Endodermal cell (in vitro differentiated cells): ENCODE results near the gene HMGXB4. TPM values are rescaled to one million over a fixed set of nuclear protein-coding genes. Genes with fewer than 3 reads are reported as not detected.

Source experiments
- DNase-seq: peaks from one replicate; pipeline ENCODE4 v3.0.0-alpha.2; 2017
- H3K27ac ChIP-seq: 2 replicates; pipeline ENCODE4 v1.5.1; 2013; ENCODE audit warnings: mild to moderate bottlenecking, low read depth, low read length, moderate library complexity
- H3K27me3 ChIP-seq: 2 replicates; pipeline ENCODE4 v1.6.1; 2013; ENCODE audit warnings: mild to moderate bottlenecking, low read length, moderate library complexity; ENCODE audit not compliant: insufficient read depth, control insufficient read depth, poor library complexity, severe bottlenecking
- H3K36me3 ChIP-seq: 2 replicates; pipeline ENCODE4 v1.7.0; 2013; ENCODE audit warnings: mild to moderate bottlenecking, low read length, moderate library complexity; ENCODE audit not compliant: control insufficient read depth, insufficient read depth
- H3K4me1 ChIP-seq: one replicate; pipeline ENCODE4 v1.7.0; 2013; ENCODE audit warnings: low read length; ENCODE audit not compliant: control insufficient read depth, insufficient read depth
- H3K4me3 ChIP-seq: 2 replicates; pipeline ENCODE4 v1.5.1; 2013; ENCODE audit warnings: mild to moderate bottlenecking, low read length, moderate library complexity
- H3K9ac ChIP-seq: 2 replicates; pipeline ENCODE4 v1.6.1; 2013; ENCODE audit warnings: mild to moderate bottlenecking, low read length, moderate library complexity; ENCODE audit not compliant: poor library complexity, severe bottlenecking; ENCODE audit errors: extremely low read depth
- H3K9me3 ChIP-seq: 2 replicates; pipeline ENCODE4 v1.6.1; 2013; ENCODE audit warnings: mild to moderate bottlenecking, low read length, moderate library complexity; ENCODE audit not compliant: control insufficient read depth
- H3K27ac Mint-ChIP-seq: 2 replicates; pipeline ENCODE4 v1.8.0; 2020; ENCODE audit warnings: mixed read lengths
- H3K27me3 Mint-ChIP-seq: 2 replicates; pipeline ENCODE4 v1.8.0; 2021; ENCODE audit warnings: mild to moderate bottlenecking, mixed read lengths; ENCODE audit not compliant: insufficient read depth
- H3K36me3 Mint-ChIP-seq: 2 replicates; pipeline ENCODE4 v1.8.0; 2020; ENCODE audit warnings: low read depth, mixed read lengths
- H3K4me1 Mint-ChIP-seq: 2 replicates; pipeline ENCODE4 v1.8.0; 2020; ENCODE audit warnings: mixed read lengths
- H3K4me3 Mint-ChIP-seq: 2 replicates; pipeline ENCODE4 v1.8.0; 2020; ENCODE audit warnings: mild to moderate bottlenecking, moderate library complexity, mixed read lengths
- H3K9me3 Mint-ChIP-seq: 2 replicates; pipeline ENCODE4 v1.8.0; 2020; ENCODE audit warnings: mild to moderate bottlenecking, mixed read lengths
- CTCF ChIP-seq: fragments of 200-600 bp; sonication (generic); conservative IDR thresholded peaks from 2 replicates; pipeline ENCODE4 v1.5.0; 2021; ENCODE audit warnings: antibody characterized with exemption, mild to moderate bottlenecking
- WGBS, 2 experiments: methylation state at CpG; one replicate each; pipeline versions ENCODE4 v1.1.5 to v1.1.7; 2013; ENCODE audit warnings: missing lambda C conversion rate in 2 of 2, mixed read lengths in 1 of 2; ENCODE audit not compliant: insufficient coverage in 1 of 2, insufficient read length in 1 of 2; 5-methylcytosine and 5-hydroxymethylcytosine counted together
- long read RNA-seq, 4 experiments: library from polyadenylated mRNA in 2 of 4; library from RNA in 1 of 4; library from capped mRNA in 1 of 4; stranded (forward) in 3 of 4; unstranded in 1 of 4; transcript quantifications; one replicate each; pipeline ENCODE4 v2.0.0, GENCODE V29; 2020 to 2021; ENCODE audit warnings: inconsistent platforms in 1 of 4
- polyA plus RNA-seq, 2 experiments: library from polyadenylated mRNA; stranded (reverse); fragments of 50-300 nt; gene quantifications; one replicate each; pipeline ENCODE4 v1.2.3, GENCODE V29; 2013
- total RNA-seq, 2 donors: library from RNA; stranded (reverse); fragmentation: NEBNext Ultra II Directional in 1 of 2; extraction: Animal tissue kit (Norgen Biotek cat#: 25700) in 1 of 2; gene quantifications; 2 replicates in 1 of 2; 3 replicates in 1 of 2; pipeline ENCODE4 v1.2.1, GENCODE V29; 2021

The HMGXB4 gene
- 10 to 100 TPM; 36.2 to 58.9 TPM for total RNA-seq
- 49.8 TPM for polyA plus RNA-seq (2013, experiment 1 of 2)
- polyA plus RNA-seq (2013, experiment 2 of 2), result 50.5 TPM
- long read RNA-seq, experiment 1, full-length matches to known transcripts, result 1 of 16 reads
- long read RNA-seq, experiment 1, partial matches to known transcripts, result 5 of 16 reads
- long read RNA-seq, experiment 1, other reads (novel, unspliced or antisense), result 10 of 16 reads
- long read RNA-seq, experiment 2, full-length matches to known transcripts, result 13 of 51 reads
- long read RNA-seq, experiment 2, partial matches to known transcripts, result 15 of 51 reads
- long read RNA-seq, experiment 2, other reads (novel, unspliced or antisense), result 23 of 51 reads
- long read RNA-seq, experiment 3, full-length matches to known transcripts, result 17 of 62 reads
- long read RNA-seq, experiment 3, partial matches to known transcripts, result 33 of 62 reads
- long read RNA-seq, experiment 3, other reads (novel, unspliced or antisense), result 12 of 62 reads
- long read RNA-seq, experiment 4, transcript HMGXB4-204 (5 exons, 1,325 nt), result minor isoform, 27 of 115 reads
- long read RNA-seq, experiment 4, transcript HMGXB4-203 (4 exons, 1,257 nt), result major isoform, 31 of 115 reads
- long read RNA-seq, experiment 4, partial matches to known transcripts, result 54 of 115 reads
- long read RNA-seq, experiment 4, other reads (novel, unspliced or antisense), result 3 of 115 reads

- no peaks in the 10 kb centered on the region for H3K4me1 ChIP-seq
- Mint-ChIP-seq H3K27me3 (no peaks in the 10 kb centered on the region), H3K4me3 (peak within 1 kb of the TSS; percentile 80), H3K4me1 (peaks cover 11% of the 10 kb centered on the region), H3K36me3 (peaks cover 8% of the 10 kb centered on the region), H3K27ac (peak within 1 kb of the TSS; percentile 96), H3K9me3 (no peaks in the 10 kb centered on the region)
- peak; percentile 93 for DNase-seq
- peaks cover 18% of the 10 kb centered on the region for H3K36me3 ChIP-seq
- no peak for TF ChIP-seq CTCF
- H3K4me3 ChIP-seq, result peak within 1 kb of the TSS; percentile 96
- peak within 1 kb of the TSS; percentile 94 for H3K27ac ChIP-seq
- 0% methylated on average over 14 to 84 of the region's 84 CpGs for WGBS, 2 experiments
- H3K27me3 ChIP-seq, result no peaks in the 10 kb centered on the region
- H3K9me3 ChIP-seq, result no peaks in the 10 kb centered on the region
- H3K9ac ChIP-seq, result peak within 1 kb of the TSS; percentile 95
Observed at GRCh38 chr22:35257321-35258190, at the start of gene HMGXB4. Gene HMGXB4, plus strand, starts transcription at chr22:35257493. Its CDS starts 4,898 bp downstream, at chr22:35262391.

GRCh38 chr22:35208003-35208402, 49.3 kb upstream of the HMGXB4 start:
- Histone ChIP-seq H3K27ac (no peak overlapping the region), H3K4me3 (no peak overlapping the region), H3K9ac (no peak overlapping the region), H3K27me3 (no peaks in the 10 kb centered on the region), H3K9me3 (no peaks in the 10 kb centered on the region), H3K4me1 (peaks cover 9% of the 10 kb centered on the region), H3K36me3 (no peaks in the 10 kb centered on the region)
- H3K9me3 Mint-ChIP-seq, result no peaks in the 10 kb centered on the region
- peaks cover 15% of the 10 kb centered on the region for H3K4me1 Mint-ChIP-seq
- H3K27ac Mint-ChIP-seq, result no peak overlapping the region
- 79 to 90% methylated on average over 4 of the region's 4 CpGs for WGBS, 2 experiments
- H3K36me3 Mint-ChIP-seq, result no peaks in the 10 kb centered on the region
- H3K27me3 Mint-ChIP-seq, result peaks cover 7% of the 10 kb centered on the region
- DNase-seq, result peak; percentile 55
- H3K4me3 Mint-ChIP-seq, result no peak overlapping the region
- peak; percentile 43 for TF ChIP-seq CTCF

GRCh38 chr22:35209203-35209602, 48.1 kb upstream of the HMGXB4 start:
- Mint-ChIP-seq H3K4me3 (no peak overlapping the region), H3K36me3 (no peaks in the 10 kb centered on the region), H3K9me3 (no peaks in the 10 kb centered on the region), H3K27ac (no peak overlapping the region), H3K4me1 (peaks cover 15% of the 10 kb centered on the region), H3K27me3 (peaks cover 7% of the 10 kb centered on the region)
- Histone ChIP-seq H3K9ac (no peak overlapping the region), H3K4me1 (peaks cover 9% of the 10 kb centered on the region), H3K36me3 (no peaks in the 10 kb centered on the region), H3K4me3 (no peak overlapping the region), H3K27ac (no peak overlapping the region), H3K27me3 (no peaks in the 10 kb centered on the region), H3K9me3 (no peaks in the 10 kb centered on the region)
- WGBS, 2 experiments, result 94 to 95% methylated on average over 7 of the region's 7 CpGs
- TF ChIP-seq CTCF, result no peak
- peak; percentile 11 for DNase-seq
